ENCODE results near the gene CDKN2C. TPM values are rescaled to one million over a fixed set of nuclear protein-coding genes. Genes with fewer than 3 reads are reported as not detected.

Gene CDKN2C
- total and polyA plus RNA-seq, 11 donors: 11.2 to 18.8 (median 15.3) TPM

GRCh38 chr1:50936321-50936720 lies 33.7 kb upstream of the CDKN2C start:
- Histone ChIP-seq H3K36me3 (no peaks in the 10 kb centered on the region), H3K4me3 (no peak overlapping the region), H3K9me3 (peaks cover 0 to under 1% (median 0%) of the 10 kb centered on the region in 12 donors), H3K27ac (no peak overlapping the region), H3K27me3 (no peaks in the 10 kb centered on the region), H3K4me1 (peaks cover 0 to 5% (median 0%) of the 10 kb centered on the region in 12 donors)
- intact Hi-C loops (cut with DNase I): loop anchor here in 1 of 10 donors (10.0 kb wide), 1 partner anchor 248 kb away; no protein-coding TSS in a partner anchor
- ATAC-seq (no peak), DNase-seq (no peak)
- WGBS, 4 donors: 74 to 90% (median 86%) methylated on average over 2 of the region's 2 CpGs
- TF ChIP-seq POLR2A (IDR thresholded peaks at IDR 0.05) (no peak), CTCF (IDR thresholded peaks at IDR 0.05) (no peak)

- intact Hi-C loops (cut with DNase I): loop anchor here in 1 of 10 donors (10.0 kb wide), 1 partner anchor 105 kb away; no protein-coding TSS in a partner anchor
Observed at GRCh38 chr1:50940291-50940690, 29.8 kb upstream of the CDKN2C start.

GRCh38 chr1:50942334-50942733 lies 27.7 kb upstream of the CDKN2C start:
- WGBS, 4 donors: 88 to 93% (median 91%) methylated on average over 1 of the region's 1 CpG

More at GRCh38 chr1:50940291-50940690, 29.8 kb upstream of the CDKN2C start:
- no peak for ATAC-seq
- no peak for DNase-seq
- Histone ChIP-seq H3K27ac (no peak overlapping the region), H3K27me3 (no peaks in the 10 kb centered on the region), H3K36me3 (no peaks in the 10 kb centered on the region), H3K4me1 (peaks cover 0 to 22% (median 2%) of the 10 kb centered on the region in 12 donors), H3K9me3 (no peaks in the 10 kb centered on the region), H3K4me3 (no peak overlapping the region)
- TF ChIP-seq POLR2A (IDR thresholded peaks at IDR 0.05): no peak
- 78 to 91% (median 87%) methylated on average over 3 of the region's 3 CpGs for WGBS, 4 donors

GRCh38 chr1:50949286-50949982 lies 20.6 kb upstream of the CDKN2C start:
- Histone ChIP-seq H3K4me1 (peaks cover 0 to 36% (median 12%) of the 10 kb centered on the region in 12 donors), H3K9me3 (no peaks in the 10 kb centered on the region), H3K36me3 (no peaks in the 10 kb centered on the region), H3K27ac (no peak overlapping the region), H3K4me3 (no peak overlapping the region), H3K27me3 (no peaks in the 10 kb centered on the region)
- TF ChIP-seq POLR2A (IDR thresholded peaks at IDR 0.05) (no peak), CTCF (IDR thresholded peaks at IDR 0.05) (no peak)
- ATAC-seq (no peak), DNase-seq (no peak)
- WGBS, 4 donors: 81 to 87% (median 84%) methylated on average over 9 of the region's 9 CpGs
- intact Hi-C loops (cut with DNase I): loop anchor here in 1 of 10 donors (10.0 kb wide), 1 partner anchor 95 kb away; no protein-coding TSS in a partner anchor

More at GRCh38 chr1:50942334-50942733, 27.7 kb upstream of the CDKN2C start:
- Histone ChIP-seq H3K9me3 (no peaks in the 10 kb centered on the region), H3K36me3 (no peaks in the 10 kb centered on the region), H3K4me1 (peaks cover 0 to 32% (median 5%) of the 10 kb centered on the region in 12 donors), H3K4me3 (no peak overlapping the region), H3K27ac (no peak overlapping the region), H3K27me3 (no peaks in the 10 kb centered on the region)
- no peak for TF ChIP-seq CTCF (IDR thresholded peaks at IDR 0.05)
- no peak for TF ChIP-seq POLR2A (IDR thresholded peaks at IDR 0.05)
- intact Hi-C loops (cut with DNase I): loop anchor here in 1 of 10 donors (10.0 kb wide), 1 partner anchor 102 kb away; no protein-coding TSS in a partner anchor
- no peak for ATAC-seq
- DNase-seq: no peak

Data from heart left ventricle (tissue), 16 donors.